GM12878 (cell line): ENCODE data around the gene MMP20. TPM values are rescaled to one million over a fixed set of nuclear protein-coding genes. Genes with fewer than 3 reads are reported as not detected.

Experiments used
- CTCF ChIP-seq, 3 experiments: IDR thresholded peaks in 2 of 3; conservative IDR thresholded peaks in 1 of 3; 2 replicates each; pipeline ENCODE4 v1.5.1; 2011; ENCODE audit warnings: low read depth in 3 of 3, low read length in 3 of 3, mild to moderate bottlenecking in 3 of 3, control low read depth in 2 of 3, moderate library complexity in 2 of 3, inconsistent platforms in 1 of 3, mixed read lengths in 1 of 3; ENCODE audit not compliant: control insufficient read depth in 2 of 3, insufficient read depth in 1 of 3; ENCODE audit errors: extremely low read depth in 1 of 3
- GATAD2B ChIP-seq: fragments of 450-650 bp; conservative IDR thresholded peaks from 2 replicates; pipeline ENCODE4 v1.6.1; 2017; ENCODE audit warnings: low read depth, mild to moderate bottlenecking, moderate library complexity
- HCFC1 ChIP-seq: fragments of 150-350 bp; IDR thresholded peaks from 2 replicates; pipeline ENCODE4 v1.6.1; 2014; ENCODE audit warnings: low read length
- KLF5 ChIP-seq: fragments of 450-650 bp; IDR thresholded peaks from 2 replicates; pipeline ENCODE4 v1.6.1; 2014; ENCODE audit warnings: mild to moderate bottlenecking; ENCODE audit not compliant: partially characterized antibody
- LARP7 ChIP-seq: fragments of 450-650 bp; IDR thresholded peaks from 2 replicates; pipeline ENCODE4 v1.6.1; 2017; ENCODE audit warnings: mild to moderate bottlenecking
- MEF2A ChIP-seq: IDR thresholded peaks from 2 replicates; pipeline ENCODE4 v1.6.1; 2011; ENCODE audit warnings: low read depth, mild to moderate bottlenecking, low read length, moderate library complexity; ENCODE audit not compliant: insufficient read depth
- POLR2A ChIP-seq: IDR thresholded peaks from 2 replicates; pipeline ENCODE4 v1.6.1; 2011; ENCODE audit warnings: low read depth, mild to moderate bottlenecking, low read length
- RAD51 ChIP-seq: fragments of 450-650 bp; IDR thresholded peaks from 2 replicates; pipeline ENCODE4 v1.6.1; 2016; ENCODE audit warnings: moderate library complexity, mild to moderate bottlenecking, inconsistent platforms
- ZBTB40 ChIP-seq: fragments of 450-650 bp; IDR thresholded peaks from 2 replicates; pipeline ENCODE4 v1.6.1; 2016; ENCODE audit warnings: mild to moderate bottlenecking, moderate library complexity, borderline replicate concordance
- polyA plus RNA-seq, 11 experiments: library from polyadenylated mRNA; depleted of rRNA in 4 of 11; unstranded in 6 of 11; stranded (reverse) in 5 of 11; fragments of >200 nt; fragmentation: Nextera tagmentation in 4 of 11; fragmentation: Illumina TruSeq in 1 of 11; extraction: Ambion mirVana in 4 of 11; extraction: Trizol in 1 of 11; gene quantifications; 1 replicate in 1 of 11; 2 replicates in 10 of 11; pipeline versions ENCODE4 v1.2.1 to v1.2.3, GENCODE V29; 2011 to 2016; ENCODE audit warnings: inconsistent platforms in 2 of 11, missing spikeins in 2 of 11, low read depth in 1 of 11
- total RNA-seq, 4 experiments: library from RNA; depleted of rRNA in 3 of 4; stranded (reverse); fragments of >200 nt in 3 of 4; fragmentation: Illumina TruSeq in 1 of 4; extraction: Trizol in 1 of 4; gene quantifications; 2 replicates each; pipeline versions ENCODE4 v1.2.1 to v1.2.3, GENCODE V29; 2013 to 2021

MMP20 gene
- total and polyA plus RNA-seq, 10 of the 15 experiments (the other 5 are each of a cell fraction or from before 2014, with no cell fraction given), result 0.10 to 0.57 (median 0.19) TPM; not detected in 2

GRCh38 chr11:102617466-102618008 lies 7.6 kb downstream of the MMP20 start (continued):
- TF ChIP-seq CTCF (IDR thresholded peaks at IDR 0.05 in 2 of 3, conservative IDR thresholded peaks at IDR 0.05 in 1 of 3; ENCODE audit: control insufficient read depth in 2 of 3, extremely low read depth in 1 of 3, insufficient read depth in 1 of 3, low read depth in 3 of 3, low read length in 3 of 3) (no peak), HCFC1 (no peak), ZBTB40 (no peak), KLF5 (no peak), POLR2A (no peak), LARP7 (no peak), RAD51 (no peak), GATAD2B (no peak), MEF2A (no peak)
